Fibroblast of peridontal ligament (primary cell): ENCODE data around the gene DMBX1.

Experiments used
- DNase-seq: peaks from one replicate; pipeline ENCODE4 v3.0.0-alpha.2; 2010; ENCODE audit errors: extremely low read depth

Gene DMBX1

GRCh38 chr1:46506470-46507219, 17.0 kb downstream of the DMBX1 start:
- DNase-seq: no peak

- no peak for DNase-seq
Observed at GRCh38 chr1:46508757-46509156, 19.1 kb downstream of the DMBX1 start.

GRCh38 chr1:46510341-46510997, 20.8 kb downstream of the DMBX1 start:
- no peak for DNase-seq

GRCh38 chr1:46510998-46511365, 21.3 kb downstream of the DMBX1 start:
- no peak for DNase-seq

DNA sequence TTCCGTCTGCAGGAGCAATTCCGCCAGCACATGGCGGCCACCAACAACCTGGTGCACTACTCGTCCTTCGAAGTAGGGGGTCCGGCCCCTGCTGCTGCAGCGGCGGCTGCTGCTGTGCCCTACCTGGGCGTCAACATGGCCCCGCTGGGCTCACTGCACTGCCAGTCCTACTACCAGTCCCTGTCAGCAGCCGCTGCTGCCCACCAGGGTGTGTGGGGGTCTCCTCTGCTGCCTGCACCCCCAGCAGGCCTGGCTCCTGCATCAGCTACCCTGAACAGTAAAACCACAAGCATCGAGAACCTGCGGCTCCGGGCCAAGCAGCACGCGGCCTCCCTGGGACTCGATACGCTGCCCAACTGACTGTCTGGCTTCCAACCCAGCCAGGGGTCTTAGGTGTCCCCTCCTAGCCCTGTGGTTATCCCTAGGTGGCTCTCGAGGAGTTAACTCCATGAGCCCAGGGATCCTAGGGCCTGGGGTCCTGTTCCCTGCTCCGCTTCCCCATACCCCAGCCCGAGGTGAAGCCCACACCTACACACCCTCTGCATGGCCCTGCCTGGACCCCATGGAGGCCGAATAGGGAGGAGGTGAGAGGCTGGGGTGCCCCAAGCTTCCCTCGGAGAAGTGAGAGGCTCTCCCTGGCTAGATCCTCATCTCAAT, 22.6 kb downstream of the DMBX1 start:
- no peak for DNase-seq

- no peak for DNase-seq
Observed at GRCh38 chr1:46512792-46513190, 23.2 kb downstream of the DMBX1 start.

GRCh38 chr1:46513536-46513935, 23.9 kb downstream of the DMBX1 start:
- no peak for DNase-seq

- no peak for DNase-seq
Observed at GRCh38 chr1:46515576-46515975, 25.9 kb downstream of the DMBX1 start.

- no peak for DNase-seq
Observed at GRCh38 chr1:46516200-46516950, 26.7 kb downstream of the DMBX1 start.

GRCh38 chr1:46517010-46517600, 27.5 kb downstream of the DMBX1 start:
- DNase-seq: no peak

GRCh38 chr1:46517932-46518498, 28.4 kb downstream of the DMBX1 start:
- no peak for DNase-seq

GRCh38 chr1:46519209-46519608, 29.6 kb downstream of the DMBX1 start:
- DNase-seq: no peak

GRCh38 chr1:46520063-46520911, 30.7 kb downstream of the DMBX1 start:
- peak; percentile 49 for DNase-seq

GRCh38 chr1:46521414-46521813, 31.8 kb downstream of the DMBX1 start:
- DNase-seq: no peak

DNA sequence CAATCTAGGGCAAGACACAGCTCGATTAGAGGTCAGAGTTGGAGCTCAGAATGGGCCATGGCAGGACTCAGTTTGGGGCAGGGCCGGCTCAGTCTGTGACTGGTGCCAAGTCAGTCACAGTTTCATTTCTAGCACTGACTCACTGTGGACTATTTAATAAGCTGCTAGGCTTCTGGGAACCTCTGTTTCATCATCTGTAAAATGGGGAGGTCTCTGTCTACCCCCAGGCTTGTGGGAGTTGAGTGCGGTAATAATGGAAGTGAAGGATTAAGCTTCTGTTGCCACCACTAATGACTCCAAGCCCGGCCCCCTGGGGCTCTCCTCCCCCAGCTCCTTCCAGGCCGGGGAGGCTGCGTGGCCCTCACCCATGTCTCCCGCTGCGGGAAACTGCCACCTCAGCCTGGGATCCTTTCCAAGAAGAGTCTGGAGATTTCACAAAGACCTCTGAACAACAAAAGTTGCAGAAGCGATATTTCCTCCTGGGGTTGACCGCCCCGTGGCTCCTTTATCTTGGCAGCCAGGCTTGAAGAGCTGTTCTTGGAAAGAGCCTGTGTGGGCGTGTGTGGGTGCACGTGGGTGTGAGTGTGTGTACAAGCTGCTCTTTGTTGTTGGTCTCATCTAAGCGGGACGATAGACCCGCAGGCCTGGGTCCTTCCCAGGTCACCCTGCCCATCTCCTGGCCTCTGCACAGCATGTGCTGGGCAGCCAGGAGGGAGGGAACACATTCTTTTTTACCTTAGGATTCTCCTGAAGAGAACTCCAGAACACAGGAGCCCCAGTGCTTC, 32.7 kb downstream of the DMBX1 start:
- DNase-seq: peak; percentile 70

- no peak for DNase-seq
Observed at GRCh38 chr1:46522969-46523320, 33.3 kb downstream of the DMBX1 start.

- DNase-seq: no peak
Observed at GRCh38 chr1:46523496-46524353, 34.1 kb downstream of the DMBX1 start.

GRCh38 chr1:46524843-46525242, 35.2 kb downstream of the DMBX1 start:
- no peak for DNase-seq
